ENCODE results near the gene DEAF1.

GRCh38 chr11:727859-728748, 33.1 kb upstream of the DEAF1 start:
- TF ChIP-seq, protein P1, sequence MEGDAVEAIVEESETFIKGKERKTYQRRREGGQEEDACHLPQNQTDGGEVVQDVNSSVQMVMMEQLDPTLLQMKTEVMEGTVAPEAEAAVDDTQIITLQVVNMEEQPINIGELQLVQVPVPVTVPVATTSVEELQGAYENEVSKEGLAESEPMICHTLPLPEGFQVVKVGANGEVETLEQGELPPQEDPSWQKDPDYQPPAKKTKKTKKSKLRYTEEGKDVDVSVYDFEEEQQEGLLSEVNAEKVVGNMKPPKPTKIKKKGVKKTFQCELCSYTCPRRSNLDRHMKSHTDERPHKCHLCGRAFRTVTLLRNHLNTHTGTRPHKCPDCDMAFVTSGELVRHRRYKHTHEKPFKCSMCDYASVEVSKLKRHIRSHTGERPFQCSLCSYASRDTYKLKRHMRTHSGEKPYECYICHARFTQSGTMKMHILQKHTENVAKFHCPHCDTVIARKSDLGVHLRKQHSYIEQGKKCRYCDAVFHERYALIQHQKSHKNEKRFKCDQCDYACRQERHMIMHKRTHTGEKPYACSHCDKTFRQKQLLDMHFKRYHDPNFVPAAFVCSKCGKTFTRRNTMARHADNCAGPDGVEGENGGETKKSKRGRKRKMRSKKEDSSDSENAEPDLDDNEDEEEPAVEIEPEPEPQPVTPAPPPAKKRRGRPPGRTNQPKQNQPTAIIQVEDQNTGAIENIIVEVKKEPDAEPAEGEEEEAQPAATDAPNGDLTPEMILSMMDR (conservative IDR thresholded peaks at IDR 0.05 in 1 of 2, IDR thresholded peaks at IDR 0.05 in 1 of 2; ENCODE audit: low read depth in 1 of 2, low read length in 2 of 2) = peak; percentile 78 to 95
- no peak for TF ChIP-seq EZH2 (IDR thresholded peaks at IDR 0.05; ENCODE audit: low read length, missing control alignments)

Measured in fibroblast of lung (primary cell).